Measurements from ENCODE around the gene KPNA6. TPM values are rescaled to one million over a fixed set of nuclear protein-coding genes. Genes with fewer than 3 reads are reported as not detected.

Gene KPNA6
- total and polyA plus RNA-seq, 9 of the 15 experiments (the other 6 are each of a cell fraction or from before 2014, with no cell fraction given) = 20.1 to 54.6 (median 32.2) TPM

GRCh38 chr1:32221980-32222755 is 114.3 kb downstream of the KPNA6 start, which contains the start of the genes EIF3I and TMEM234 (continued):
- peak in 1 of 2 experiments; percentile 35; a peak in 1 of 4 replicates for TF ChIP-seq NRF1 (conservative IDR thresholded peaks at IDR 0.05 in 1 of 2, IDR thresholded peaks at IDR 0.05 in 1 of 2)
- no peak for TF ChIP-seq ZNF764 (CRISPR knock-in tag; IDR thresholded peaks at IDR 0.05; ENCODE audit: low read depth)
- peak; percentile 99 for TF ChIP-seq GABPA (tag; conservative IDR thresholded peaks at IDR 0.05; ENCODE audit: low read depth)
- TF ChIP-seq MBD2 (IDR thresholded peaks at IDR 0.05; ENCODE audit: borderline replicate concordance, low read depth) = peak; percentile 79
- no peak for TF ChIP-seq TSHZ1 (CRISPR knock-in tag; IDR thresholded peaks at IDR 0.05)
- no peak for TF ChIP-seq XRCC3 (IDR thresholded peaks at IDR 0.05)
- TF ChIP-seq ZNF23 (CRISPR knock-in tag; IDR thresholded peaks at IDR 0.05) = no peak
- TF ChIP-seq PYGO2 (tag; IDR thresholded peaks at IDR 0.05) = no peak
- peak; percentile 57; the same call in 1 of the 2 replicates for TF ChIP-seq SPI1 (IDR thresholded peaks at IDR 0.05; ENCODE audit: borderline replicate concordance, low read depth, low read length)
- TF ChIP-seq ZNF212 (CRISPR knock-in tag; IDR thresholded peaks at IDR 0.05) = no peak
- TF ChIP-seq ELF2 (CRISPR knock-in tag; IDR thresholded peaks at IDR 0.05) = peak; percentile 93
- no peak for TF ChIP-seq GTF2A2 (tag; IDR thresholded peaks at IDR 0.05)
- TF ChIP-seq NR0B1 (IDR thresholded peaks at IDR 0.05; ENCODE audit: partially characterized antibody) = no peak
- no peak for TF ChIP-seq SIX5 (IDR thresholded peaks at IDR 0.05; ENCODE audit: borderline replicate concordance in 1 of 2, insufficient read depth in 1 of 2, low read depth in 1 of 2, low read length in 2 of 2)
- TF ChIP-seq XRCC5 (IDR thresholded peaks at IDR 0.05; ENCODE audit: low read depth, low read length) = no peak
